CD14-positive monocyte (primary cell): ENCODE data around the gene CNTN4. TPM values are rescaled to one million over a fixed set of nuclear protein-coding genes. Genes with fewer than 3 reads are reported as not detected.

ENCODE experiments used
- DNase-seq, 3 donors: peaks; one replicate each; pipeline ENCODE4 v3.0.0-alpha.2; 2011 to 2022
- H2AFZ ChIP-seq: 2 replicates; pipeline ENCODE4 v1.6.0; 2012; ENCODE audit warnings: mild to moderate bottlenecking, low read depth, low read length, inconsistent platforms; ENCODE audit not compliant: insufficient read depth, poor library complexity, severe bottlenecking
- H3K27ac ChIP-seq, 2 donors: 1 replicate in 1 of 2; 2 replicates in 1 of 2; pipeline ENCODE4 v1.5.1; 2012 to 2013; ENCODE audit warnings: low read length in 2 of 2, control low read depth in 1 of 2, inconsistent platforms in 1 of 2, low read depth in 1 of 2, mild to moderate bottlenecking in 1 of 2
- H3K27me3 ChIP-seq, 2 donors: one replicate each; pipeline versions ENCODE4 v1.6.0 to v1.6.1; 2011 to 2013; ENCODE audit warnings: low read length in 2 of 2; ENCODE audit not compliant: control insufficient read depth in 2 of 2, insufficient read depth in 2 of 2
- H3K36me3 ChIP-seq, 2 donors: replicated peaks in 1 of 2; 1 replicate in 1 of 2; 2 replicates in 1 of 2; pipeline versions ENCODE4 v1.5.1 to v1.6.1; 2012 to 2013; ENCODE audit warnings: low read length in 2 of 2, control low read depth in 1 of 2, inconsistent platforms in 1 of 2, mild to moderate bottlenecking in 1 of 2; ENCODE audit not compliant: insufficient read depth in 2 of 2, control insufficient read depth in 1 of 2
- H3K4me1 ChIP-seq, 2 donors: 1 replicate in 1 of 2; 2 replicates in 1 of 2; pipeline versions ENCODE4 v1.5.1 to v1.6.1; 2012 to 2013; ENCODE audit warnings: low read length in 2 of 2, control low read depth in 1 of 2, inconsistent platforms in 1 of 2, mild to moderate bottlenecking in 1 of 2, moderate library complexity in 1 of 2; ENCODE audit not compliant: insufficient read depth in 2 of 2, control insufficient read depth in 1 of 2
- H3K4me2 ChIP-seq: replicated peaks from 2 replicates; pipeline ENCODE3; 2012; ENCODE audit warnings: low read length, moderate library complexity, mild to moderate bottlenecking; ENCODE audit not compliant: poor library complexity, severe bottlenecking; ENCODE audit errors: extremely low read depth
- H3K4me3 ChIP-seq, 3 experiments: fragments of 200-600 bp in 1 of 3; sonication (generic) in 1 of 3; replicated peaks in 1 of 3; 1 replicate in 2 of 3; 2 replicates in 1 of 3; pipeline ENCODE4 v1.5.1; 2011 to 2013; ENCODE audit warnings: low read length in 3 of 3, mild to moderate bottlenecking in 3 of 3, control low read depth in 2 of 3, low read depth in 2 of 3, inconsistent platforms in 1 of 3, moderate library complexity in 1 of 3
- H3K79me2 ChIP-seq: 2 replicates; pipeline ENCODE4 v1.6.0; 2012; ENCODE audit warnings: mild to moderate bottlenecking, control low read depth, inconsistent platforms, low read length, moderate library complexity; ENCODE audit not compliant: insufficient read depth
- H3K9ac ChIP-seq: 2 replicates; pipeline ENCODE4 v1.6.0; 2017; ENCODE audit warnings: low read length, mild to moderate bottlenecking; ENCODE audit not compliant: insufficient read depth, poor library complexity, severe bottlenecking
- H3K9me3 ChIP-seq, 2 donors: replicated peaks in 1 of 2; 1 replicate in 1 of 2; 2 replicates in 1 of 2; pipeline versions ENCODE4 v1.5.1 to v1.6.1; 2012 to 2013; ENCODE audit warnings: low read length in 2 of 2, control low read depth in 1 of 2; ENCODE audit not compliant: control insufficient read depth in 1 of 2, insufficient read depth in 1 of 2
- H4K20me1 ChIP-seq: 2 replicates; pipeline ENCODE4 v1.6.0; 2012; ENCODE audit warnings: mild to moderate bottlenecking, low read length, control low read depth, moderate library complexity; ENCODE audit not compliant: insufficient read depth
- H3K27ac Mint-ChIP-seq, 7 donors: one replicate each; pipeline ENCODE4 v1.8.0; 2020; ENCODE audit warnings: mild to moderate bottlenecking in 7 of 7, mixed read lengths in 7 of 7, moderate library complexity in 6 of 7, inconsistent platforms in 2 of 7
- H3K27me3 Mint-ChIP-seq, 3 donors: one replicate each; pipeline ENCODE4 v1.8.0; 2021 to 2022; ENCODE audit warnings: low read depth in 3 of 3, mild to moderate bottlenecking in 3 of 3, mixed read lengths in 3 of 3, moderate library complexity in 3 of 3, inconsistent platforms in 1 of 3
- H3K36me3 Mint-ChIP-seq, 2 donors: one replicate each; pipeline ENCODE4 v1.8.0; 2020; ENCODE audit warnings: mixed read lengths in 2 of 2, inconsistent platforms in 1 of 2, mild to moderate bottlenecking in 1 of 2
- H3K4me1 Mint-ChIP-seq: one replicate; pipeline ENCODE4 v1.8.0; 2020; ENCODE audit warnings: mild to moderate bottlenecking, mixed read lengths
- H3K4me3 Mint-ChIP-seq, 2 donors: one replicate each; pipeline ENCODE4 v1.8.0; 2020; ENCODE audit warnings: mild to moderate bottlenecking in 2 of 2, mixed read lengths in 2 of 2, moderate library complexity in 1 of 2
- H3K9me3 Mint-ChIP-seq, 7 donors: one replicate each; pipeline ENCODE4 v1.8.0; 2020 to 2022; ENCODE audit warnings: mixed read lengths in 7 of 7, mild to moderate bottlenecking in 6 of 7, moderate library complexity in 6 of 7, inconsistent platforms in 2 of 7
- WGBS: methylation state at CpG from one replicate; pipeline ENCODE4 v1.1.5; 2013; ENCODE audit warnings: missing lambda C conversion rate; ENCODE audit not compliant: insufficient coverage; 5-methylcytosine and 5-hydroxymethylcytosine counted together
- intact Hi-C, 2 donors: fragments of 100-400 bp; cut with micrococcal nuclease; formaldehyde crosslinking; loops; one replicate each; pipeline versions ENCODE4 v1.15.0 to v1.15.1; 2023
- polyA plus RNA-seq, 3 donors: library from polyadenylated mRNA; depleted of rRNA in 1 of 3; unstranded in 2 of 3; stranded (reverse) in 1 of 3; fragments of 300-500 nt in 2 of 3; fragments of >200 nt in 1 of 3; fragmentation: Illumina TruSeq in 2 of 3; gene quantifications; 1 replicate in 2 of 3; 2 replicates in 1 of 3; pipeline ENCODE4 v1.2.3, GENCODE V29; 2012 to 2021
- TF ChIP-seq, protein P1 (sequence below): fragments of 200-600 bp; IDR thresholded peaks from one replicate; pipeline ENCODE4 v1.8.0; 2022; ENCODE audit warnings: antibody characterized with exemption, mild to moderate bottlenecking

Gene CNTN4
- polyA plus RNA-seq, 3 donors = not detected

- no peak overlapping the region for H3K9ac ChIP-seq
- no peak overlapping the region for H3K4me3 ChIP-seq
- Mint-ChIP-seq H3K9me3 (peaks cover 0 to 13% (median 5%) of the 10 kb centered on the region in 7 donors), H3K27me3 (no peaks in the 10 kb centered on the region), H3K36me3 (no peaks in the 10 kb centered on the region), H3K27ac (no peak overlapping the region), H3K4me3 (no peak overlapping the region), H3K4me1 (no peaks in the 10 kb centered on the region)
- no peaks in the 10 kb centered on the region for H3K27me3 ChIP-seq
- WGBS = 95% methylated on average over 3 of the region's 6 CpGs
- no peak overlapping the region for H3K27ac ChIP-seq
- H4K20me1 ChIP-seq = no peaks in the 10 kb centered on the region
- H3K4me2 ChIP-seq = no peak overlapping the region
- H3K4me1 ChIP-seq = no peaks in the 10 kb centered on the region
- no peaks in the 10 kb centered on the region for H3K36me3 ChIP-seq
- peaks cover 5 to 14% of the 10 kb centered on the region in 2 donors for H3K9me3 ChIP-seq
- no peak overlapping the region for H2AFZ ChIP-seq
- DNase-seq = no peak
- no peaks in the 10 kb centered on the region for H3K79me2 ChIP-seq
- intact Hi-C loops = no loop called here
- TF ChIP-seq, protein P1, sequence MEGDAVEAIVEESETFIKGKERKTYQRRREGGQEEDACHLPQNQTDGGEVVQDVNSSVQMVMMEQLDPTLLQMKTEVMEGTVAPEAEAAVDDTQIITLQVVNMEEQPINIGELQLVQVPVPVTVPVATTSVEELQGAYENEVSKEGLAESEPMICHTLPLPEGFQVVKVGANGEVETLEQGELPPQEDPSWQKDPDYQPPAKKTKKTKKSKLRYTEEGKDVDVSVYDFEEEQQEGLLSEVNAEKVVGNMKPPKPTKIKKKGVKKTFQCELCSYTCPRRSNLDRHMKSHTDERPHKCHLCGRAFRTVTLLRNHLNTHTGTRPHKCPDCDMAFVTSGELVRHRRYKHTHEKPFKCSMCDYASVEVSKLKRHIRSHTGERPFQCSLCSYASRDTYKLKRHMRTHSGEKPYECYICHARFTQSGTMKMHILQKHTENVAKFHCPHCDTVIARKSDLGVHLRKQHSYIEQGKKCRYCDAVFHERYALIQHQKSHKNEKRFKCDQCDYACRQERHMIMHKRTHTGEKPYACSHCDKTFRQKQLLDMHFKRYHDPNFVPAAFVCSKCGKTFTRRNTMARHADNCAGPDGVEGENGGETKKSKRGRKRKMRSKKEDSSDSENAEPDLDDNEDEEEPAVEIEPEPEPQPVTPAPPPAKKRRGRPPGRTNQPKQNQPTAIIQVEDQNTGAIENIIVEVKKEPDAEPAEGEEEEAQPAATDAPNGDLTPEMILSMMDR = no peak
Observed at GRCh38 chr3:2628117-2628516, 529.5 kb downstream of the CNTN4 start.

DNA sequence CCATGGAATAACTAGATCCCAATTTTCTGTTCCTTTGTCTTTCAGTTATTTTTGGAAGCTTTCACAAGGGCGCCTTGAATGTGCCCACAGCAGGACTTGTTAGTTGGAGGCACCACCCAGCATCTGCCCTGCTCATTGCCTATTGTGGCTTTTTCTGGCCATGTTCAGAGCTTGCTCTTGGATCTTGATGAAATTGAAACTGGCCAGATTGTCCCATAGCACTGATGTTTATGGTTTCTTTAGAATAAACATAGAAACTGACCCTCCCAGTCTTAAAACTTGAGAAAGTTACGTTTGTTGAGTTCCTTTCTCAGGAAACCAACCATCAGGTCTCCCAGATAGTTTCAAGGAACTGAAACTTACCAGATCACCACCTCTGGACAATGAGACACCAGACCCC, 536.8 kb downstream of the CNTN4 start:
- Histone ChIP-seq H3K36me3 (no peaks in the 10 kb centered on the region), H3K9me3 (peaks cover 0 to 7% of the 10 kb centered on the region in 2 donors), H4K20me1 (no peaks in the 10 kb centered on the region), H2AFZ (no peak overlapping the region), H3K4me1 (no peaks in the 10 kb centered on the region), H3K4me2 (no peak overlapping the region), H3K27ac (no peak overlapping the region), H3K79me2 (no peaks in the 10 kb centered on the region), H3K27me3 (no peaks in the 10 kb centered on the region), H3K9ac (no peak overlapping the region), H3K4me3 (no peak overlapping the region)
- H3K4me1 Mint-ChIP-seq = no peaks in the 10 kb centered on the region
- no peak overlapping the region for H3K4me3 Mint-ChIP-seq
- H3K27me3 Mint-ChIP-seq = no peaks in the 10 kb centered on the region
- no peak for DNase-seq
- H3K36me3 Mint-ChIP-seq = no peaks in the 10 kb centered on the region
- WGBS = 45% methylated on average over 2 of the region's 2 CpGs
- TF ChIP-seq, protein P1 = no peak
- no peak overlapping the region for H3K27ac Mint-ChIP-seq
- H3K9me3 Mint-ChIP-seq = peaks cover 0 to 15% (median 6%) of the 10 kb centered on the region in 7 donors
- intact Hi-C loops = no loop called here
